SK-N-MC (cell line): ENCODE results near the gene CYP19A1.

ENCODE experiments used
- EZH2 ChIP-seq: fragments of 200-600 bp; sonication (generic); IDR thresholded peaks from one replicate; pipeline ENCODE4 v1.6.1; 2017; ENCODE audit warnings: antibody characterized with exemption
- FOXP2 ChIP-seq: optimal IDR thresholded peaks from 2 replicates; pipeline ENCODE3; 2011; ENCODE audit warnings: mild to moderate bottlenecking, moderate library complexity; ENCODE audit not compliant: insufficient read depth; ENCODE audit errors: extremely low read length, control extremely low read depth

- TF ChIP-seq FOXP2, result no peak
- no peak for TF ChIP-seq EZH2
Measured at GRCh38 chr15:51183076-51183475, 155.3 kb downstream of the CYP19A1 start.
